Endothelial cell of umbilical vein (primary cell): ENCODE measurements around the gene ARHGAP10.

Source experiments
- CTCF ChIP-seq, 2 donors: IDR thresholded peaks; 1 replicate in 1 of 2; 2 replicates in 1 of 2; pipeline ENCODE4 v1.5.1; 2011; ENCODE audit warnings: low read length in 2 of 2, mild to moderate bottlenecking in 2 of 2, moderate library complexity in 2 of 2, control low read depth in 1 of 2, inconsistent platforms in 1 of 2, low read depth in 1 of 2; ENCODE audit not compliant: insufficient read depth in 1 of 2; ENCODE audit errors: extremely low read depth in 1 of 2
- FOS ChIP-seq: IDR thresholded peaks from 2 replicates; pipeline ENCODE4 v1.6.1; 2011; ENCODE audit warnings: mild to moderate bottlenecking, low read length, moderate library complexity, borderline replicate concordance; ENCODE audit not compliant: insufficient read depth
- MAX ChIP-seq: IDR thresholded peaks from 2 replicates; pipeline ENCODE4 v1.6.1; 2011; ENCODE audit not compliant: insufficient read depth, insufficient read length

- no peak for TF ChIP-seq FOS
- TF ChIP-seq MAX = no peak
- no peak for TF ChIP-seq CTCF (IDR thresholded peaks at IDR 0.05; ENCODE audit: extremely low read depth in 1 of 2, insufficient read depth in 1 of 2, low read depth in 1 of 2, low read length in 2 of 2)
These were observed 116.1 kb downstream of the ARHGAP10 start for GRCh38 chr4:147847751-147848590.
